ENCODE data around the gene CCDC59.

CCDC59 gene

GRCh38 chr12:82327861-82328260, 30.3 kb downstream of the CCDC59 start:
- H3K4me1 Mint-ChIP-seq = no peaks in the 10 kb centered on the region
- H3K27ac Mint-ChIP-seq = no peak overlapping the region
- no peaks in the 10 kb centered on the region for H3K36me3 Mint-ChIP-seq (ENCODE audit: low read depth)
- no peak overlapping the region for H3K4me3 Mint-ChIP-seq
- TF ChIP-seq CTCF (IDR thresholded peaks at IDR 0.05; ENCODE audit: unreplicated experiment in 3 of 3) = no peak
- no peaks in the 10 kb centered on the region for H3K27me3 Mint-ChIP-seq (ENCODE audit: low read depth)
- no peaks in the 10 kb centered on the region for H3K9me3 Mint-ChIP-seq

GRCh38 chr12:82326905-82327503, 31.2 kb downstream of the CCDC59 start:
- no peaks in the 10 kb centered on the region for H3K27me3 Mint-ChIP-seq (ENCODE audit: low read depth)
- H3K4me3 Mint-ChIP-seq = no peak overlapping the region
- peak; percentile 56 to 84 (median 59) for TF ChIP-seq CTCF (IDR thresholded peaks at IDR 0.05; ENCODE audit: unreplicated experiment in 3 of 3)

GRCh38 chr12:82325540-82326336, 32.4 kb downstream of the CCDC59 start:
- Mint-ChIP-seq H3K27me3 (ENCODE audit: low read depth) (no peaks in the 10 kb centered on the region), H3K4me3 (no peak overlapping the region), H3K4me1 (no peaks in the 10 kb centered on the region), H3K9me3 (no peaks in the 10 kb centered on the region), H3K27ac (no peak overlapping the region), H3K36me3 (ENCODE audit: low read depth) (no peaks in the 10 kb centered on the region)
- TF ChIP-seq CTCF (IDR thresholded peaks at IDR 0.05; ENCODE audit: unreplicated experiment in 3 of 3) = no peak

More at GRCh38 chr12:82326905-82327503, 31.2 kb downstream of the CCDC59 start:
- Mint-ChIP-seq H3K36me3 (ENCODE audit: low read depth) (no peaks in the 10 kb centered on the region), H3K4me1 (no peaks in the 10 kb centered on the region), H3K9me3 (no peaks in the 10 kb centered on the region), H3K27ac (no peak overlapping the region)

- no peak for TF ChIP-seq CTCF (IDR thresholded peaks at IDR 0.05; ENCODE audit: unreplicated experiment in 3 of 3)
- Mint-ChIP-seq H3K4me1 (no peaks in the 10 kb centered on the region), H3K36me3 (ENCODE audit: low read depth) (no peaks in the 10 kb centered on the region), H3K27ac (no peak overlapping the region), H3K4me3 (no peak overlapping the region), H3K27me3 (ENCODE audit: low read depth) (no peaks in the 10 kb centered on the region), H3K9me3 (no peaks in the 10 kb centered on the region)
Observed at GRCh38 chr12:82319276-82319675, 38.9 kb downstream of the CCDC59 start.

GRCh38 chr12:82314406-82314892, 43.7 kb downstream of the CCDC59 start:
- H3K9me3 Mint-ChIP-seq = peaks cover 6% of the 10 kb centered on the region
- no peak overlapping the region for H3K4me3 Mint-ChIP-seq
- TF ChIP-seq CTCF (IDR thresholded peaks at IDR 0.05; ENCODE audit: unreplicated experiment in 3 of 3) = no peak
- H3K27me3 Mint-ChIP-seq (ENCODE audit: low read depth) = no peaks in the 10 kb centered on the region
- H3K27ac Mint-ChIP-seq = no peak overlapping the region
- H3K4me1 Mint-ChIP-seq = no peaks in the 10 kb centered on the region
- no peaks in the 10 kb centered on the region for H3K36me3 Mint-ChIP-seq (ENCODE audit: low read depth)
